Endodermal cell (in vitro differentiated cells): ENCODE measurements around the gene A3GALT2. TPM values are rescaled to one million over a fixed set of nuclear protein-coding genes. Genes with fewer than 3 reads are reported as not detected.

Source experiments
- DNase-seq: peaks from one replicate; pipeline ENCODE4 v3.0.0-alpha.2; 2017
- H3K27ac ChIP-seq: 2 replicates; pipeline ENCODE4 v1.5.1; 2013; ENCODE audit warnings: mild to moderate bottlenecking, low read depth, low read length, moderate library complexity
- H3K27me3 ChIP-seq: 2 replicates; pipeline ENCODE4 v1.6.1; 2013; ENCODE audit warnings: mild to moderate bottlenecking, low read length, moderate library complexity; ENCODE audit not compliant: insufficient read depth, control insufficient read depth, poor library complexity, severe bottlenecking
- H3K36me3 ChIP-seq: 2 replicates; pipeline ENCODE4 v1.7.0; 2013; ENCODE audit warnings: mild to moderate bottlenecking, low read length, moderate library complexity; ENCODE audit not compliant: control insufficient read depth, insufficient read depth
- H3K4me1 ChIP-seq: one replicate; pipeline ENCODE4 v1.7.0; 2013; ENCODE audit warnings: low read length; ENCODE audit not compliant: control insufficient read depth, insufficient read depth
- H3K4me3 ChIP-seq: 2 replicates; pipeline ENCODE4 v1.5.1; 2013; ENCODE audit warnings: mild to moderate bottlenecking, low read length, moderate library complexity
- H3K9ac ChIP-seq: 2 replicates; pipeline ENCODE4 v1.6.1; 2013; ENCODE audit warnings: mild to moderate bottlenecking, low read length, moderate library complexity; ENCODE audit not compliant: poor library complexity, severe bottlenecking; ENCODE audit errors: extremely low read depth
- H3K9me3 ChIP-seq: 2 replicates; pipeline ENCODE4 v1.6.1; 2013; ENCODE audit warnings: mild to moderate bottlenecking, low read length, moderate library complexity; ENCODE audit not compliant: control insufficient read depth
- H3K27ac Mint-ChIP-seq: 2 replicates; pipeline ENCODE4 v1.8.0; 2020; ENCODE audit warnings: mixed read lengths
- H3K27me3 Mint-ChIP-seq: 2 replicates; pipeline ENCODE4 v1.8.0; 2021; ENCODE audit warnings: mild to moderate bottlenecking, mixed read lengths; ENCODE audit not compliant: insufficient read depth
- H3K36me3 Mint-ChIP-seq: 2 replicates; pipeline ENCODE4 v1.8.0; 2020; ENCODE audit warnings: low read depth, mixed read lengths
- H3K4me1 Mint-ChIP-seq: 2 replicates; pipeline ENCODE4 v1.8.0; 2020; ENCODE audit warnings: mixed read lengths
- H3K4me3 Mint-ChIP-seq: 2 replicates; pipeline ENCODE4 v1.8.0; 2020; ENCODE audit warnings: mild to moderate bottlenecking, moderate library complexity, mixed read lengths
- H3K9me3 Mint-ChIP-seq: 2 replicates; pipeline ENCODE4 v1.8.0; 2020; ENCODE audit warnings: mild to moderate bottlenecking, mixed read lengths
- WGBS, 2 experiments: methylation state at CpG; one replicate each; pipeline versions ENCODE4 v1.1.5 to v1.1.7; 2013; ENCODE audit warnings: missing lambda C conversion rate in 2 of 2, mixed read lengths in 1 of 2; ENCODE audit not compliant: insufficient coverage in 1 of 2, insufficient read length in 1 of 2; 5-methylcytosine and 5-hydroxymethylcytosine counted together
- total RNA-seq, 2 donors: library from RNA; stranded (reverse); fragmentation: NEBNext Ultra II Directional in 1 of 2; extraction: Animal tissue kit (Norgen Biotek cat#: 25700) in 1 of 2; gene quantifications; 2 replicates in 1 of 2; 3 replicates in 1 of 2; pipeline ENCODE4 v1.2.1, GENCODE V29; 2021
- TF ChIP-seq, protein P1 (sequence below): fragments of 200-600 bp; sonication (generic); conservative IDR thresholded peaks from 2 replicates; pipeline ENCODE4 v1.5.0; 2021; ENCODE audit warnings: antibody characterized with exemption, mild to moderate bottlenecking

A3GALT2 gene
- total RNA-seq, 2 donors from 2014 or later: not detected

DNA sequence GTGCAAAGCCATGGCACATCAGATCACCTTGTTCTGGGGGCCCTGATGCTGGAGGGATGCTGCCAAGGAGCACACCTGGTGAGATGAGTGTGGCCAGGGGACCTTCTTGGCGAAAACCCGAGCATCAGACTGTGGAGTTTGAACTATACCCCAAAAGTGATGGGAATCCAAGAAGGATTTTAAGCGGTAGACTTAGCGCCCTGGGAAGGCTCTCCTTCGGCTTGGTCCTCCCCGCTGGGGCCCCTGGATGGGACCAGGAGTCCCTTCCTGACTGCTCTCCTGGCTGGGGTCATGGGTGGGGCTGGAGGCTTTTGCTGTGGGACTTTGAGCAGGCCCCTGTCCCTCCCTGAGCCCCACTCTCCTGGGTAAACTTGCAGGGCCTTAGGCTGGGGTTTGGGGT lies 54.1 kb downstream of the A3GALT2 start:
- H3K27me3 Mint-ChIP-seq: no peaks in the 10 kb centered on the region
- Histone ChIP-seq H3K9ac (no peak overlapping the region), H3K4me1 (no peaks in the 10 kb centered on the region), H3K9me3 (no peaks in the 10 kb centered on the region), H3K27ac (no peak overlapping the region), H3K4me3 (no peak overlapping the region), H3K36me3 (peaks cover 20% of the 10 kb centered on the region), H3K27me3 (no peaks in the 10 kb centered on the region)
- 95 to 100% methylated on average over 3 to 6 of the region's 6 CpGs for WGBS, 2 experiments
- H3K27ac Mint-ChIP-seq: no peak overlapping the region
- no peaks in the 10 kb centered on the region for H3K9me3 Mint-ChIP-seq
- no peak overlapping the region for H3K4me3 Mint-ChIP-seq
- TF ChIP-seq, protein P1, sequence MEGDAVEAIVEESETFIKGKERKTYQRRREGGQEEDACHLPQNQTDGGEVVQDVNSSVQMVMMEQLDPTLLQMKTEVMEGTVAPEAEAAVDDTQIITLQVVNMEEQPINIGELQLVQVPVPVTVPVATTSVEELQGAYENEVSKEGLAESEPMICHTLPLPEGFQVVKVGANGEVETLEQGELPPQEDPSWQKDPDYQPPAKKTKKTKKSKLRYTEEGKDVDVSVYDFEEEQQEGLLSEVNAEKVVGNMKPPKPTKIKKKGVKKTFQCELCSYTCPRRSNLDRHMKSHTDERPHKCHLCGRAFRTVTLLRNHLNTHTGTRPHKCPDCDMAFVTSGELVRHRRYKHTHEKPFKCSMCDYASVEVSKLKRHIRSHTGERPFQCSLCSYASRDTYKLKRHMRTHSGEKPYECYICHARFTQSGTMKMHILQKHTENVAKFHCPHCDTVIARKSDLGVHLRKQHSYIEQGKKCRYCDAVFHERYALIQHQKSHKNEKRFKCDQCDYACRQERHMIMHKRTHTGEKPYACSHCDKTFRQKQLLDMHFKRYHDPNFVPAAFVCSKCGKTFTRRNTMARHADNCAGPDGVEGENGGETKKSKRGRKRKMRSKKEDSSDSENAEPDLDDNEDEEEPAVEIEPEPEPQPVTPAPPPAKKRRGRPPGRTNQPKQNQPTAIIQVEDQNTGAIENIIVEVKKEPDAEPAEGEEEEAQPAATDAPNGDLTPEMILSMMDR: no peak
- peaks cover 13% of the 10 kb centered on the region for H3K4me1 Mint-ChIP-seq
- no peak for DNase-seq
- peaks cover 12% of the 10 kb centered on the region for H3K36me3 Mint-ChIP-seq

DNA sequence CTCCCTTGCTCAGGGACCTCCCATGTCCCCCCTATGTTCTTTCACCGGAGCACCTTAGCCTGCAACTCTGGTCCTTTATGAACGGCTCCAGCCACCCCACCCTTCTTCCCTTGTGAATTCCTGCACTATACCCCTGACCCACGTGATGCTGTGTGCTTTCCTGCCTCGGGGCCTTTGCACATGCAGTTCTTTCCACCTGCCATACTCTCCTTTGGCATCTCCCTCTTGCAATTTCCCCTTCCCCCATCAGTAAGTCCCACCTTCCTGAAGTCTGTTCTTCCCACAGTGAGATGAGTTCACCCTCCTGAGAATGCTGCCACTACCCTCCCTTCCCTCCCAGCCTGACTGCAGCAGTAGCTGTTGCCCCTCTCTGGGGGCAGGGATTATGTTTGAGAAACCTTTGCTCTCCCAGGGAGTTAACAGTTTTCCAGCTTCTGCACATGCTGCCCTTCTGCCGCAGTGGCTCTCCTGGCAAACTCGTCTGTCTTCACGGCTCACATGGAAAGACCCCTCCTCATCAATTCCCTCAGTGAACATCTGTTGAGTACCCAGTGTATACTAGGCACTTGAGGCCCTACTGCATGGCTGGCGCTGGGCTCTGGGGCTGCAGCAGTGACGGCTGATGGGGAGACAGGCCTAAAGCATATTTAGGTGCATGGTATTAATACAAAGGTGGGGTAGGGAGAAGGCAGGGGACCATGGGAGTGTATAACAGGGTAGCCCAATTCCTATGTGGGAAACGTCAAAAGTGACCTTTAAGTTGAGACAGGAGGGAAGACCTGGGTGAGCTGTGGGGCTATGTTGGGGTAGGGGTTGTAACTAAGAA lies 54.9 kb downstream of the A3GALT2 start:
- Mint-ChIP-seq H3K36me3 (peaks cover 15% of the 10 kb centered on the region), H3K27ac (no peak overlapping the region), H3K9me3 (no peaks in the 10 kb centered on the region), H3K4me1 (peaks cover 15% of the 10 kb centered on the region), H3K4me3 (no peak overlapping the region), H3K27me3 (no peaks in the 10 kb centered on the region)
- Histone ChIP-seq H3K9me3 (no peaks in the 10 kb centered on the region), H3K9ac (no peak overlapping the region), H3K27me3 (no peaks in the 10 kb centered on the region), H3K4me1 (peaks cover 2% of the 10 kb centered on the region), H3K36me3 (peaks cover 20% of the 10 kb centered on the region), H3K27ac (peak overlapping the region; percentile 51), H3K4me3 (no peak overlapping the region)
- TF ChIP-seq, protein P1: no peak
- no peak for DNase-seq
- 91 to 94% methylated on average over 7 to 10 of the region's 10 CpGs for WGBS, 2 experiments

DNA sequence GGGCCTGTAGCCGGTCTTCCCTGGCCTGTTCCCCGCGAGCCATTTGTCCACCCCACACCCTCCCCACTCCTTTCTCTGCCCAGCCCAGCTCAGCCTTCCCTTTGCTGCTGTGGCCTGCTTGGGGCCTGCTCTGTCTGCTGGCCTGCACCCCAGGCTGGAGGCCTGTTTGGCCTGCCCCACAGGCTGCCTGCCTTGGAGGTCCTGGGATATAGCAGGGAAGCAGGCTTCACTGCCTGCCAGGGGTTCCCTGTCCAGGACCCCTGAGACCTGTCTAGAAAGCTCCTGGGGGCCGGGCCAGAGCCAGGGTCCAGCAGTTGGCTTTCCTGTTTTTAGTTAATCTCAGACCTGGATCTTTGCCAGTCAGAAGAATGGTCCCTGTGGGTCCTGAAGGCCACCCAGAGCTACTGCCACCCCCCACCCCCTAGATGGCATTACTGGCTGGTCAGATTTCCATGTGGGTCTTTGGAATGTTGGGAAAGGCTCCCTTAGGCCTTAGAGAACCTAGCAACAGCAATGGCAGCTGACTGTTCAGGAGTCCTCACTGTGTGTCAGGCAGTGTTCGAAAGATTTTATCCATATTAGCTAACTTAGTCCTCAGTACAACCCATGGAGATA lies 56.9 kb downstream of the A3GALT2 start:
- no peak for DNase-seq
- Mint-ChIP-seq H3K4me3 (no peak overlapping the region), H3K27me3 (no peaks in the 10 kb centered on the region), H3K36me3 (peaks cover 15% of the 10 kb centered on the region), H3K27ac (no peak overlapping the region), H3K4me1 (peaks cover 26% of the 10 kb centered on the region), H3K9me3 (no peaks in the 10 kb centered on the region)
- H3K36me3 ChIP-seq: peaks cover 12% of the 10 kb centered on the region
- H3K9ac ChIP-seq: no peak overlapping the region
- H3K9me3 ChIP-seq: no peaks in the 10 kb centered on the region
- H3K4me3 ChIP-seq: no peak overlapping the region
- TF ChIP-seq, protein P1: no peak
- peaks cover 9% of the 10 kb centered on the region for H3K4me1 ChIP-seq
- no peak overlapping the region for H3K27ac ChIP-seq
- 92% methylated on average over 5 of the region's 5 CpGs; no CpG with 5 or more reads in 1 of the 2 experiments for WGBS, 2 experiments
- no peaks in the 10 kb centered on the region for H3K27me3 ChIP-seq
